ENCODE measurements around the gene KAT6B.

DNA sequence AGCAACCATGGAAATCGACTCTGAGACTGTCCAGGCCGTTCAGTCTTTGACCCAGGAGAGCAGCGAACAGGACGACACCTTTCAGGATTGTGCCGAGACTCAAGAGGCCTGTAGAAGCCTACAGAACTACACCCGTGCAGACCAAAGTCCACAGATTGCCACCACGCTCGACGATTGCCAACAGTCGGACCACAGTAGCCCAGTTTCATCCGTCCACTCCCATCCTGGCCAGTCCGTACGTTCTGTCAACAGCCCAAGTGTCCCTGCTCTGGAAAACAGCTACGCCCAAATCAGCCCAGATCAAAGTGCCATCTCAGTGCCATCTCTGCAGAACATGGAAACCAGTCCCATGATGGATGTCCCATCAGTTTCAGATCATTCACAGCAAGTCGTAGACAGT, 203.0 kb downstream of the KAT6B start:
- no peak for TF ChIP-seq POLR2AphosphoS5 (IDR thresholded peaks at IDR 0.05)
- TF ChIP-seq, protein P1, sequence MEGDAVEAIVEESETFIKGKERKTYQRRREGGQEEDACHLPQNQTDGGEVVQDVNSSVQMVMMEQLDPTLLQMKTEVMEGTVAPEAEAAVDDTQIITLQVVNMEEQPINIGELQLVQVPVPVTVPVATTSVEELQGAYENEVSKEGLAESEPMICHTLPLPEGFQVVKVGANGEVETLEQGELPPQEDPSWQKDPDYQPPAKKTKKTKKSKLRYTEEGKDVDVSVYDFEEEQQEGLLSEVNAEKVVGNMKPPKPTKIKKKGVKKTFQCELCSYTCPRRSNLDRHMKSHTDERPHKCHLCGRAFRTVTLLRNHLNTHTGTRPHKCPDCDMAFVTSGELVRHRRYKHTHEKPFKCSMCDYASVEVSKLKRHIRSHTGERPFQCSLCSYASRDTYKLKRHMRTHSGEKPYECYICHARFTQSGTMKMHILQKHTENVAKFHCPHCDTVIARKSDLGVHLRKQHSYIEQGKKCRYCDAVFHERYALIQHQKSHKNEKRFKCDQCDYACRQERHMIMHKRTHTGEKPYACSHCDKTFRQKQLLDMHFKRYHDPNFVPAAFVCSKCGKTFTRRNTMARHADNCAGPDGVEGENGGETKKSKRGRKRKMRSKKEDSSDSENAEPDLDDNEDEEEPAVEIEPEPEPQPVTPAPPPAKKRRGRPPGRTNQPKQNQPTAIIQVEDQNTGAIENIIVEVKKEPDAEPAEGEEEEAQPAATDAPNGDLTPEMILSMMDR (IDR thresholded peaks at IDR 0.05), result no peak
- no peak for TF ChIP-seq POLR2A (IDR thresholded peaks at IDR 0.05)

All from stomach (tissue), 4 donors.